CMK (cell line): ENCODE results near the gene GBP3.
"Not testable (repeated sequence)": the region's sequence is repeated elsewhere in the genome, so short reads cannot be mapped to it uniquely, and the experiment has no call there.

Experiments
- DNase-seq: peaks from one replicate; pipeline ENCODE4 v3.0.0-alpha.2; 2010; ENCODE audit warnings: low read depth

Gene GBP3

DNA sequence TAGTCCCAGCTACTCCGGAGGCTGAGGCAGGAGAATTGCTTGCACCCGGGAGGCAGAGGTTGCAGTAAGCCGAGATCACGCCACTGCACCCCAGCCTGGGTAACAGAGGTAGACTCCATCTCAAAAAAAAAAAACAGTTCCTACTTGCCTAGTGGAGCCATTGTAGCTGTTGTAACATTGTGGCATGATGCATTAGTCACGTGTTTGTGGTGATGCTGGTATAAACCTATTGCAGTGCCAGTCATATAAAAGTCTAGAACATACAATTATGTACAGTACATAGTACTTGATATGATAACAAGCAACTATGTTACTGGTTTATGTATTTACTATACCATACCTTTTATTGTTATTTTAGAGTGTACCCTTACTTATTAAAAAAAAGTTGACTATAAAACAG lies 46.4 kb downstream of the GBP3 start:
- DNase-seq = no peak

GRCh38 chr1:88974616-88975172 lies 48.0 kb downstream of the GBP3 start:
- DNase-seq = not testable (repeated sequence)

GRCh38 chr1:88973520-88974137 lies 49.0 kb downstream of the GBP3 start:
- DNase-seq = peak; percentile 50

DNA sequence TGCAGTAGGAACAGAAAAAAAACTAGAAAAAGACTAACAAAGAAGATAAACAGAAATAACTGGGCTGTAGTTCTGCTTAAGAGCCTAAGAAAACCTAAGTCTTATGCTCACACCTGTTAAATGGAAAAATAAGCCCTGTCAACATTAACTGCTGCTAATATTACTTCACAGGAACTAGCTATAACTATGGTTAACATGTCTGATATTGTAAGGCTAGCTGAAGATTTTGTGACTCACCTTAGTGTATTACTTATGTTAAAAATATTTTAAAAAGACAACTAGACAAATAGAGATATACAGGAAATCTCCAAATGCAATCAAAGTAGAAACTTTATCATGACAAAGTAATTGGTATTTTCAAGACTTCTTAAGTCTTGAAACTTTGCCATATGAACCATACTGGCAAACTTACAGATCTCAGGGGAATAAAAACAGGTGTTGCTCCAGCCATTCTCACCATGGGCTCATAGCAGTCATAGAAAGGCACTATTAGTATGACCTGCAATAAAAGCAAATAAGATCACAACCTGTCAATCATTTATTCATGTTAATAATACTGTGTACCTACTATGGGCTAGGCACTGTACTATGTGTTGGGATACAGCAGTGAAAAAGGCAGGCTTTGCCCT lies 60.9 kb downstream of the GBP3 start:
- no peak for DNase-seq

DNA sequence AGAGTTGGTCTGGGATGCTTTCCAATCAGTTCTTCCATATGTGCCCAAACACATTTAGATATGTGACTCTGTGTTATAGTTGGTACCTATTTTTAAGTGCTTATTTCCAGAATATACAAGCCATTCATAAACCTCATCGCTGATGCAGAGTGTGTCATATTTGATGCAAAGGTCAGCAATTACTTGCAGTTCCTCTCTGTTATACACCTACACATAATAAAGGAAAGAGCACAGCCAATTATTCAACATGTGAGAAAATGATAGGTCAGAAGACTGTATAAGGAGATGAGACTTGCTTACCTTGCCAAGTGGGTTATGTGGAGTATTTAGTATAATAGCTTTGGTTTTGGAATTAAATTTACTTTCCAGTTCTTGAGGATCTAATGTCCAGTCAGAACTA lies 61.6 kb downstream of the GBP3 start:
- DNase-seq = no peak
